Measurements from ENCODE around the gene NT5C1A. TPM values are rescaled to one million over a fixed set of nuclear protein-coding genes. Genes with fewer than 3 reads are reported as not detected.

Gene NT5C1A
- polyA plus RNA-seq, 1 donor from 2014 or later: not detected

- Histone ChIP-seq H3K79me2 (replicated peaks; ENCODE audit: insufficient read depth, low read length) (no peaks in the 10 kb centered on the region), H3K4me2 (ENCODE audit: low read length) (no peak overlapping the region), H2AFZ (ENCODE audit: low read depth, low read length) (no peak overlapping the region), H3F3A (ENCODE audit: insufficient read depth, low read length, poor library complexity, severe bottlenecking) (no peaks in the 10 kb centered on the region), H4K20me1 (ENCODE audit: insufficient read depth) (no peaks in the 10 kb centered on the region), H3K27me3 (ENCODE audit: insufficient read depth, low read depth, low read length) (no peaks in the 10 kb centered on the region), H3K9me2 (ENCODE audit: insufficient read depth, low read length) (no peaks in the 10 kb centered on the region), H3K27ac (ENCODE audit: low read length) (no peak overlapping the region), H3K36me3 (ENCODE audit: insufficient read depth, low read length) (no peaks in the 10 kb centered on the region), H3K4me3 (ENCODE audit: low read length) (no peak overlapping the region), H3K9me3 (ENCODE audit: low read length) (no peaks in the 10 kb centered on the region), H3K9ac (ENCODE audit: low read length) (no peak overlapping the region)
- TF ChIP-seq SMC3 (conservative IDR thresholded peaks at IDR 0.05; ENCODE audit: poor library complexity) (no peak), POLR2AphosphoS5 (IDR thresholded peaks at IDR 0.05) (no peak), MXI1 (conservative IDR thresholded peaks at IDR 0.05; ENCODE audit: poor library complexity, severe bottlenecking) (no peak), CTCF (IDR thresholded peaks at IDR 0.05; ENCODE audit: poor library complexity, severe bottlenecking) (no peak), RAD21 (conservative IDR thresholded peaks at IDR 0.05) (no peak), TAF1 (IDR thresholded peaks at IDR 0.05; ENCODE audit: low read depth) (no peak), EP300 (conservative IDR thresholded peaks at IDR 0.05; ENCODE audit: poor library complexity, severe bottlenecking) (no peak), EZH2 (IDR thresholded peaks at IDR 0.05; ENCODE audit: borderline replicate concordance, insufficient read depth, low read length, poor library complexity, severe bottlenecking) (no peak), REST (IDR thresholded peaks at IDR 0.05; ENCODE audit: borderline replicate concordance) (no peak)
These were observed 19.4 kb downstream of the NT5C1A start for GRCh38 chr1:39652554-39652953.

- Histone ChIP-seq H3K9ac (ENCODE audit: low read length) (no peak overlapping the region), H3K4me3 (ENCODE audit: low read length) (no peak overlapping the region), H3K9me3 (ENCODE audit: low read length) (no peaks in the 10 kb centered on the region), H2AFZ (ENCODE audit: low read depth, low read length) (no peak overlapping the region), H3K36me3 (ENCODE audit: insufficient read depth, low read length) (no peaks in the 10 kb centered on the region), H3K9me2 (ENCODE audit: insufficient read depth, low read length) (no peaks in the 10 kb centered on the region), H3K4me2 (ENCODE audit: low read length) (no peak overlapping the region), H3K27me3 (ENCODE audit: insufficient read depth, low read depth, low read length) (no peaks in the 10 kb centered on the region), H3K79me2 (replicated peaks; ENCODE audit: insufficient read depth, low read length) (no peaks in the 10 kb centered on the region), H3F3A (ENCODE audit: insufficient read depth, low read length, poor library complexity, severe bottlenecking) (no peaks in the 10 kb centered on the region), H3K27ac (ENCODE audit: low read length) (no peak overlapping the region), H4K20me1 (ENCODE audit: insufficient read depth) (no peaks in the 10 kb centered on the region)
- TF ChIP-seq CTCF (IDR thresholded peaks at IDR 0.05; ENCODE audit: poor library complexity, severe bottlenecking) (no peak), EP300 (conservative IDR thresholded peaks at IDR 0.05; ENCODE audit: poor library complexity, severe bottlenecking) (no peak), SMC3 (conservative IDR thresholded peaks at IDR 0.05; ENCODE audit: poor library complexity) (no peak), POLR2AphosphoS5 (IDR thresholded peaks at IDR 0.05) (no peak), REST (IDR thresholded peaks at IDR 0.05; ENCODE audit: borderline replicate concordance) (no peak)
These were observed 19.8 kb downstream of the NT5C1A start for GRCh38 chr1:39652105-39652504.
